ENCODE results near the gene HCFC1. TPM values are rescaled to one million over a fixed set of nuclear protein-coding genes. Genes with fewer than 3 reads are reported as not detected.

Gene HCFC1
- total and polyA plus RNA-seq, 2 of the 8 experiments (the other 6 are each of a cell fraction or from before 2014, with no cell fraction given) = 24.9 to 117 TPM

GRCh38 chrX:153992180-153992579 lies 20.6 kb upstream of the HCFC1 start:
- no peak overlapping the region for H4K8ac ChIP-seq (ENCODE audit: extremely low read depth, insufficient read depth, low read length)
- no peak overlapping the region for H4K5ac ChIP-seq (ENCODE audit: insufficient read length, low read depth, low read length)
- H3K4me2 ChIP-seq (ENCODE audit: insufficient read depth in 1 of 2, low read depth in 2 of 2, low read length in 2 of 2) = no peak overlapping the region
- H2BK120ac ChIP-seq (replicated peaks; ENCODE audit: low read depth, low read length) = no peak overlapping the region
- no peak overlapping the region for H2BK15ac ChIP-seq (ENCODE audit: low read length)
- H3K56ac ChIP-seq (replicated peaks; ENCODE audit: insufficient read length, low read depth, low read length) = no peak overlapping the region
- DNase-seq (ENCODE audit: low read depth in 1 of 2, low spot score in 2 of 2) (no peak), FAIRE-seq (no peak)
- H3K4ac ChIP-seq (replicated peaks; ENCODE audit: insufficient read length, low read depth, low read length) = no peak overlapping the region
- H2BK12ac ChIP-seq (ENCODE audit: low read depth, low read length) = no peak overlapping the region
- H4K91ac ChIP-seq (replicated peaks; ENCODE audit: insufficient read length, low read length) = no peak overlapping the region
- H2AK5ac ChIP-seq (ENCODE audit: low read depth, low read length) = no peak overlapping the region
- no peak overlapping the region for H2BK20ac ChIP-seq (ENCODE audit: low read length)
- no peak overlapping the region for H3K9ac ChIP-seq (replicated peaks in 1 of 4; ENCODE audit: extremely low read depth in 1 of 4, low read depth in 3 of 4, low read length in 3 of 4)
- CTCF ChIA-PET (ENCODE audit: partially characterized antibody) = interaction anchor here (1.1 kb wide), 1 partner anchor 18 kb away, joined by 4 read pairs; no protein-coding TSS in a partner anchor
- no peaks in the 10 kb centered on the region for H3K79me2 ChIP-seq (ENCODE audit: control insufficient read depth in 1 of 2, insufficient read depth in 2 of 2, low read length in 2 of 2)
- 92% methylated on average over 8 of the region's 8 CpGs; no CpG with 5 or more reads in 1 of the 2 experiments for WGBS, 2 experiments (ENCODE audit: extremely low coverage in 1 of 2, insufficient coverage in 1 of 2, insufficient read length in 1 of 2, insufficient replicate concordance in 2 of 2, low coverage in 1 of 2, low lambda C conversion rate in 2 of 2, missing lambda C conversion rate in 1 of 2)
- H3K14ac ChIP-seq (ENCODE audit: insufficient read length) = no peak overlapping the region
- H3K23ac ChIP-seq (ENCODE audit: insufficient read length) = no peak overlapping the region
- no peak overlapping the region for H3K18ac ChIP-seq (ENCODE audit: extremely low read depth, low read length)
- no peaks in the 10 kb centered on the region for H3K4me1 ChIP-seq (replicated peaks in 1 of 4; ENCODE audit: control insufficient read depth in 3 of 4, insufficient read depth in 4 of 4, low read length in 3 of 4)
- no peak overlapping the region for H2BK5ac ChIP-seq (ENCODE audit: low read depth, low read length)
- no peaks in the 10 kb centered on the region for H3K79me1 ChIP-seq (ENCODE audit: low read depth, low read length)
- H2AFZ ChIP-seq (ENCODE audit: low read length) = no peak overlapping the region
- no peak overlapping the region for H3K4me3 ChIP-seq (ENCODE audit: extremely low read depth in 1 of 4, insufficient read depth in 2 of 4, low read depth in 3 of 4, low read length in 4 of 4)
- H3K27ac ChIP-seq (ENCODE audit: low read depth, low read length) = no peak overlapping the region
- no peaks in the 10 kb centered on the region; the same call in 1 of the 2 replicates for H3K23me2 ChIP-seq (ENCODE audit: low read depth, low read length)
- H3K27me3 ChIP-seq (replicated peaks in 1 of 4; ENCODE audit: control insufficient read depth in 3 of 4, extremely low read depth in 1 of 4, insufficient read depth in 3 of 4, low read length in 3 of 4) = no peaks in the 10 kb centered on the region
- H3K36me3 ChIP-seq (ENCODE audit: control insufficient read depth in 2 of 4, insufficient read depth in 4 of 4, low read length in 3 of 4) = no peaks in the 10 kb centered on the region
- no peaks in the 10 kb centered on the region for H4K20me1 ChIP-seq (replicated peaks in 1 of 2; ENCODE audit: control insufficient read depth in 1 of 2, insufficient read depth in 2 of 2, low read length in 2 of 2)
- POLR2A ChIA-PET (ENCODE audit: partially characterized antibody) = no interaction called here
- no peaks in the 10 kb centered on the region for H3K9me3 ChIP-seq (ENCODE audit: insufficient read depth in 2 of 2, low read depth in 1 of 2, low read length in 1 of 2)
- no peak for TF ChIP-seq SRF (IDR thresholded peaks at IDR 0.05; ENCODE audit: low read depth, low read length)
